HL-60/S4 treated with retinoic acid at 250 ng/mL for 4 days and 3 days (cell line): ENCODE measurements around the gene ANKRD23.
"Not testable (repeated sequence)": the region's sequence is repeated elsewhere in the genome, so short reads cannot be mapped to it uniquely, and the experiment has no call there.

Experiments
- in situ Hi-C: fragments of 300-500 bp; cut with MboI; formaldehyde crosslinking; loops from 2 replicates; pipeline ENCODE4 v1.7.0; 2022; ENCODE audit warnings: low sequenced_read_pairs

ANKRD23 gene

DNA sequence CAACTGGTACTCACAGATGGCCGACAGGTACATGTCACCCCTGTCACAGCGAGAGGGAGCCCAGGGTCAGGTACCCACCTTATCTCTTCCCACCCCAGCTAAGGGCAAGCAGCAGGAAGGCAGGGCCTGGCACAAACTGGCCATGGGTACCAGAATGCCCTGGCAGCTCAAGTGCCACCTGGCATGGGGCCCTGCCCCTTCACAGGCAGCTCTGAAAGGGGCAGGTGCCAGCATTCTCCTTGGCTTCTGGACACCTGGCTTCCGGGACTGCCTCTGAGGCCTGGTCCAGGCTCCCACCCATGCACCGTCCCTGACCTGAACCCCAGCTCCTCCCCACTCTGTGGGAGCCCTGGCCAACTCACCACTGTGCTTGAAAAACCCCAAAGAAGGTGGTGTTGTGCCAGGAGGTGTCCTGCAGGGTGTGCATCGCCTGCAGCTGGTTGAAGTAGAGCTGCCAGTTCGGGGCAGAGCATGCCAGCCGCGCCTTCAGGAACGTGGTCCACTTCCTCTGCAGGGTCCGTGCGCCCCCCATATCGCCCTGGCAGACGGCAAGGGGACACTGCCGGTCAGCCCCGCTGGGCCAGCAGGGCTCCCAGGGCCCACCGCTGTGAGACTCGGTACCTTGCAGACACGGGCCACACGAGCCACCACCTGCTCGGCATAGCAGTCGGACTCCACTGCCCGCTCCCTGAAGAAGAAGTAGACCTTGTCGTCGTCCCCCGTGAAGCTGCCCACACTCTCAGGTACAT, 20.7 kb upstream of the ANKRD23 start:
- in situ Hi-C loops, result no loop called here

DNA sequence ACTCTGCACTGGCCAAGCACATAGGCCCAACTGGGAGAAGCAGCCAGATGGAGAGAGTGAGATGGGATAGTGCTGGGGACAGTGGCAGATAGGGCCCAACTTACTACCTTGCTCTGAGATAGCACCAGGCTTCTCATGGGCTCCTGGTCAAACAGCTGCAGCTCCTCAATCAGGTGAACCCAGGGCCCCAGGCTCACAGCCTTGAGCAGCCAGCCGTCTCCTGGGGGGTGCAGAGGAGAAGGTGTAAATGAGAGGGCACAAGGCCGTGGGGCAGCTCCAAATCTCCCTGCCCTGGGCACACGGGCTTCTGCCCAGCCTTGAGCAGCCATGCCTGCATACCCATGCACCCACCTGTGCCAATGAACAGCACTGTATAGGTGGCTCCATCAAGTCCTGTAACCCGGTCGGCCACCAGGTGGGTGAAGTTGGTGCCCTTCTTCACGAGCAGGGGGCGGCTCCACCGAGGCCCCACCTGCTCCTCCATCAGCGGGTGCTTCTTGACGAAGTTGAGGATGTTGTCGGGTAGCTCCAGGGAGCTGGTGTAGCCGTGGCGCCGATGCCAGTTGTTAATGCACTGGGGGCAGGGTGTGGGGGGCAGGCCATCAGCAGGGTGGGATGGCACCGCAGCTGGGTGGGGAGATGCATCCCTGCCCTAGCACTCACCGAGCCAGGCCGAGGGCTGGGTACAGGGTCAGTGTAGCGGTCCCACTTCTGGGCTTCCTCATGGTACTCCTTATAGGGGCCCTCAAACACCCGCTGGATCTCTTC, 19.9 kb upstream of the ANKRD23 start:
- in situ Hi-C loops, result no loop called here

DNA sequence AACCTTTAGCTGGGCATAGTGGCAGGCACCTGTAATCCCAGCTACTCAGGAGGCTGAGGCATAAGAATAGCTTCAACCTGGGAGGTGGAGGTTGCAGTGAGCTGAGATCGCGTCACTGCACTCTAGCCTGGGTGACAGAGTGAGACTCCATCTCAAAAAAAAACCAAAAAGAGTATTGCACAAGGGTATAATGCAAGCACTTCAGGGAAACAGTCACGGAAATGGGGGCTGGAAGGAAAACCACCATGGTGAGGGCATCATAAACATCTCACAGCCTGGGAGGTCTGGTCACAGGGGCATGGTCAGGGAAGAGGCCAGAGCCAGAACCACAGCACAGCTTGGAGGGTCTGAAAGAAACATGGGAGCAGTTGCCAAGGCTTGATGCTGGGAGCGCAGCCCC, 19.2 kb upstream of the ANKRD23 start:
- in situ Hi-C loops, result not testable (repeated sequence)

DNA sequence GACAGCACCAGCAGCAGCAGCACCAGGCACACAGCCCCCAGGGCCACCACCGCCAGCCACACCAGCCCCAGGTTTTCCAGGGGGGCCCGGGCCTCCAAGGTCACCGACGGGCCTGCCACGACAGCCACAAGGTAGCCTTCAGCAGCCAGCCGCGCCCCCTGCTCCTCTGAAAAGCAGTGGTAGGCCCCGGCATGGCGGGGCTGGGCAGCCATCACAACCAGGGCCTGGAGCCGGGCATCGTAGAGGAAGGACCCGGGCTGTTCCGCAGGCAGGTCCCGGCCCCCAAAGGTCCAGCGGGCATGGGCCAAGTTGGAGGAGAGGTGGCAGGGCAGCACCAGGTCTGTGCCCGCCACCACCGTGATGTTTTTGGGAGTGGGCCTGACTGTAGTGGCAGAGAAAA, 17.3 kb upstream of the ANKRD23 start:
- in situ Hi-C loops, result no loop called here

DNA sequence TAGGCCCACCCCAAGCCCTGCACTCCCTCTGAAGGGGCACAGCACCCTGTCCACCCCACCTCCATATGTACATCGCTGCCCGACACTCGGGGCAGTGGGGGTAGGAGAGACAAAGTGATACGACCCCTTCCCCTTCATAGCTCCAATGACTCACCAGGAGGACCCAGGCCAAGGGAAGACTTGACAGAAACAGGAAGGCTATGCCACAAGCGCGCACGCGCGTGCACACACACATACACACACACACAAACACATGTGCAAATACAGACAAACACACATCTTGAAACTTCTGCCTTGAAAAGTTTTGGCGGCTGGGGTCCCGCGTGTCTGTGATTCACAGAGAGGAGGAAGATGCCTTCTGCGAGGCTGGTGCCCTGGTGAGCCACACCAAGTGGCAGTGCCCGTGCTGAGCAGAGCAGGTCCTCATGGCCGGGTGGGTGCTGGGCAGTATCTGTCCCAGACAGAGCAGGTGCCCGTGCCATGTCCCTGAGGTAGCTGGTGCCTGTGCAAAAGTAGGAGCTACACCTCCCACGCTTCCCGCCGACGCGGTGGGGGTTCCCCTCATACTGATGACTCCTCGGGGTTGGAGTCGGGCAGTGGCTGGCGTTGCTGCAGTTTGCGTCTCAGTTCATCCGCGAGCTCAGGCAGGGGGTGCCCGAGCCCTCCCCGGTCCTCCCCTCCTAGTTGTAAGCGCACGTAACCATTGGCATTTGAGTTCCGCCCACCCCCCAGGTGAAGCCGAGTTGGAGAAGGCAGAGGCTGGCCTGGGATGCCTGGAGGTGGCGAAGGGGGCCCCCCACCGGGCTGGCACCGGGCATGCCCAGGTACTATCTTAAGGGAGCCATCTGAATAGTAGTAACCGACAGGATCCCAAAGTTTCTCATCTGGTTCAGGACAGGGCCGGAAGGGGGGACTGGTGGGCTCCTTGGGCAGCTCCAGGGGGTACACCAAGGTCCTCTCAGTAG, 16.5 kb upstream of the ANKRD23 start:
- in situ Hi-C loops, result no loop called here

DNA sequence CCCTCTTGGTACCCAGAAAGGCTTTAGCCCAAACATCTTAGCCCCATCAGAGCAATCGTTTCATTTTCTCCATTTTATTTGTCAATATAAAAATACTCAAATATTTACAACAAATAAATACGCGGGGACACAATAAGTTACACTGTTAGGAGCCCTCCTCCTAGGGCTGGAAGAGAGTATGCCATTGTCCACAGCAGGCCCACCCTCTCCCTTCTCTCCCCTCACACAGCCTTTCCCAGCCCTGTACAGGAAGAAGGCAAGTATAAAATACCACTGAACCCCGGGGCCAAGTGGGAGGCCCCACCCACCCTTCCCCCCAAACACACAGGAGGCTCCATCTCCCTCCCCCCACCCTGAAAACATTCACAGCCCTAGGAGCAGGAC, 15.9 kb upstream of the ANKRD23 start:
- in situ Hi-C loops, result loop anchor here (5.0 kb wide), 1 partner anchor 93 kb away; no protein-coding TSS in a partner anchor

DNA sequence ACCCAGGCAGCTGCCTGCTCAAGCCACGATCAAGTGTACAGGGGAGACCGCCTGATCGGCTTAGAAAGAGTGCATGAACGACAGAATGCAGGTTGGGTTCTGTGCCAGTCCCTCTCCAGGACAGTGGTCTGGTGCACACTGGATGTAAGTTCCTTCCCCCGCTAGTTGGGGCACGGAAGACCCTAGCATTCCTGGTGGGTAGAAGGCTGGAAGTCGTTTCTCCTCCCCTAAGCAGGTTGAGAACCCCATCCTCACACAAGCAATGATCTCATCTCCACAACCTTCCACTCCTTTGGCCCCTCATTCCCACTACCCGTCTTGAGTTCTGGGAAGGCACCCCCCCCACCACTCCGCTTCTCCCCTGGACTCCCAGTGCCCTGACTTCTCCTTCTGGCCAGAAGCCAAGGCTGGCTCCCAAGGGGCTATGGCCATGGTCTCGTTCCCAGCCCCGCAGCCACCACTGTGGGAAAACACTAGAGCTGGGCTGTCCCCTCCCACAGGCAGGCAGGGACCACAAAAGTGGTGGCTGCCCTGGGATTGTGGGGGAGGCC, 15.4 kb upstream of the ANKRD23 start:
- in situ Hi-C loops, result loop anchor here (5.0 kb wide), 1 partner anchor 93 kb away; no protein-coding TSS in a partner anchor

DNA sequence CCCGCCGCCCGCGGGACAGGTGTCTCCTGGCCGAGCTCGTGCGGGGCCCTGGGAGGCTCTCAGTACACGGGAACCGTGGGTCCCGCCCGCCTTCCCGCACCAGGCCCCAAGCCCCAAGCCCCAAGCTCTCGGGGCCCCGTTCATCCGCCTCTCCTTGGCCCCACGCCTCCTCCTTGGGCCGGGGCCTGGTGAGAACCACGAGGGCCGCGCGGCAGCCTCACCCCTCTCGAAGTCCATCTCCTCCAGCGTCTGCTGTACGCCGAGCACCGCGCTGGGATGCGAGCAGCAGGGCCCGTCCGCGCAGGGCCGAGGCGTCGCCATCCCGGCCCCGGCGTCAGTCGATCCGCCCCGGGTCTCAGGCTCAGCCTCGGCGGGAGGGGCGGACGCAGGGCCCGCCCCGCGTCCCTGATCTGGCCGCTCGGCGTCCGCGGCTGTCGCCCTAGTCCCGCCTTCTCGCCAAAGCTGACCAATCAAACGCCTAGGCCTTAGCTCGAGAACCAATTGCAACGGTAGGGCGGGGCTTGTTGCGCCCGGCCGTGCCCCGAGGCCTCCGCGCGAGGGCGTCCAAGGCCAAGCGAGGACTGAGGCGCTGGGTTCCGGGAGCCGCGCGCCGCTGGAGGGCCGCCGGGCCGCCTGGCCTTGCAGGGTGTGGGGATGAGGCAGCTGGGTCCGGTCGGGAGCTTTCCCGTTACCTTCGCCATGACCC, 14.0 kb upstream of the ANKRD23 start, which contains the start of gene ANKRD39:
Gene ANKRD39, minus strand, starts transcription at position 350 of the 706 bp plus-strand sequence. Its CDS starts 29 bp downstream, at position 321.
- in situ Hi-C loops, result loop anchor here (5.0 kb wide), 1 partner anchor 94 kb away; no protein-coding TSS in a partner anchor

DNA sequence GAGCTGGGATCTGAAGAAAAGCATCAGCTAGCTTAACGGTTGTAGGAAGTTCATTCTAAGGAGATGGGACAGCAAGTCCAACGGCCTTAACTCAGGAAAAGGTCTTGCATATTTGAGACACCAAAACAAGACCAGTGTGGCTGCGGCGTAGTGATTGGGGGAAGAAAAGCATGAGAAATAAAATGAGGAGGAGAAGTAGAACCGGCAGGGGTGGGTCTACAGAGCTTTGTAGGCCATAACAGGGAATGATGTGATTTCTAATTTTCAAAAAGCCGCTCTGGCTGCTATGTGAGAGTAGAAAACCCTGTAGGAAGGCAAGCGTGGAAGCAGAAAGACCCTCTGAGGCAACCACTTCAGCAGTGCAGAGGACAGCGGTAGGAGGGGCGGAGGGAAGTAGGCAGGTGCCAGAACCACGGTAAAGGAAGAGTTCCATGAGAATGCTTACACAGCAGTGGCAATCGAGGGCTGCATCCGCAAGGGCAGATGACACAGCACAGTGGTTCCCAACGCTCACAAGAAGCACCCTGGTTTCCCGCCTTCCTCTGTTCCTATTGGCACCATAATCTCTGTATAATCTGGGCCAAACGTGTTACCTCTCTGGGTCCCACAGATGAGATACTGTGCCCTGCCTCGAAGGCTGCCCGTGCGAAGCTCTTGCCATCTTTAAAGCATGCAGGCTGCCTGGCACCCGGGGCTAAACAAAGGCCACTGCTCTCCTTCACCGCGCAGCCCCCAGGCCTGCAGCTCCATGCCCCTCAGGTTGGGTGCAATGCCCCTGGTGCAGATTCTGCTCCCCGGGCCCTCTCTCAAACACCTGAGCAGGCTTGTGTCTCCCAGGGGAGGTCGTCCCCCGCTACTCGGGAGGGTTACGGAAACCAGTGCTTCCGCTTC, 13.2 kb upstream of the ANKRD23 start:
- in situ Hi-C loops, result loop anchor here (5.0 kb wide), 1 partner anchor 95 kb away; no protein-coding TSS in a partner anchor

DNA sequence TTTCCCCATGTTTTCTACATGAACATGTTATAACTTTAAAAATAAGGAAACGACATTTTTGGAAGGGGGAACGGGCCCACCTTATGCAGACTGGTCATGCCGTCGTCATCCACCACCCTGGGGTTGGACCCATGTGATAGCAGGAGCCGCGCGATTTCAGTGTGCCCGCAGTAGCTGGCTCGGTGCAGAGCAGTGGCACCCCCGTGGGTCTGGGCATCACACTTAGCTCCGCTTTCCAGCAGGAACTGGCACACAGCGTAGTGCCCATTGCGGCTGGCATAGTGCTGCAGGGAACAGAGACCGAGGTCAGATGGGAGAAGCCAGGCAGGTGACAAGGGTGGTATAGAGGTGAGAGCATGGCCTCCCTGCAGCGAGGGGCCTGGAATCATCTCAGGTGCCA, 9.5 kb upstream of the ANKRD23 start:
- in situ Hi-C loops, result no loop called here

DNA sequence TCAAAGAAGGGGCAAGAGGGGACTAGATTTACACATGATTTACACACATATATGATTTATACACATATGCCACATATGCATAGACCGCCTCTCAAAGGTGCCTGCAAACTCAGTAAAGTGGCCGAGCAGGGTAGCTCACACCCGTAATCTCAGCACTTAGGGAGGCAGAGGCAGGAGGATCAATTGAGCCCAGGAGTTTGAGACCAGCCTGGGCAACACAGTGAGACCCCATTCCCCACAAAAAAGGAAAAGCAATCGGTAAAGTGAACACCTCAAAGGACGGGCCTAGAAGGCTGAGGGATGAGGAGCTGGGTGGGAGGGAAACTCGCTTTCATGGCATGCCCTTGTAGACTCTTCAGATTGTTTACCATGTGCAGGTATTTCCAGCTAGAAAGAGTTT, 8.8 kb upstream of the ANKRD23 start:
- in situ Hi-C loops, result no loop called here

DNA sequence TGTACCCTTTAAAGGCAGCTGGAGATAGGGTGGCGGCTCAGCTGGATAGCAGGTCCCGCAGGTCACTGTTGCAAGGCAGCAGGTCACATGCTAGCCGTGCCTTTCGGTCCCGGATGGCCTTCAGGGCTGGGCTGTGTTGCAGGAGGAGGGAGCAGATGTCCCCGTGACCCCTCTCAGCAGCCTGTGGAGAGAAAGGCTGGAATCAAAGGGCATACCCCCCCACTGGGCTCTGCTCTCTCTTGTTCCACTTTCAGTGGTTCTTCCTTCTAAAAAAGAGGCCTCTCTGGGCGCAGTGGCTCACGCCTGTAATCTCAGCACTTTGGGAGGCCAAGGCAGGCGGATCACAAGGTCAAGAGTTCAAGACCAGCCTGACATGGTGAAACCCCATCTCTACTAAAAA, 4.4 kb upstream of the ANKRD23 start:
- in situ Hi-C loops, result no loop called here

DNA sequence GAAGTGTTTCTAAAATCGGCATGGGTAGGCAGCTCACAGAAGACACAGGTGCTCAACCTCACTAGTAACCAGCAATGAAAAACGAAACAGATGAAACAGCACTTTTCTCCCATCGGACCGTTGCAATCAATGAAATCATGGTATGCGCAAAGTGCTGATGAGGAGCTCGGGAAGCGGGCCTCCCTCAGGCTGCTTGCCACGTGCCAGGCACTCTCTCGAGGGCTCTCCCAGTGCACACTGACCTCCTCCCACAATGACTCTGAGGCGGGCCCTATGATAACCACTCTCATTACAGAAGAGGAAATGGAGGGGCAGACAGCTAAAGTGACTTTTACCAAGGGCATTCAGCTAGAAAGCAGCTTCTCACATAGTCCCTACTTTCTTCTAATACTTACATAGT, 3.8 kb upstream of the ANKRD23 start:
- in situ Hi-C loops, result no loop called here

DNA sequence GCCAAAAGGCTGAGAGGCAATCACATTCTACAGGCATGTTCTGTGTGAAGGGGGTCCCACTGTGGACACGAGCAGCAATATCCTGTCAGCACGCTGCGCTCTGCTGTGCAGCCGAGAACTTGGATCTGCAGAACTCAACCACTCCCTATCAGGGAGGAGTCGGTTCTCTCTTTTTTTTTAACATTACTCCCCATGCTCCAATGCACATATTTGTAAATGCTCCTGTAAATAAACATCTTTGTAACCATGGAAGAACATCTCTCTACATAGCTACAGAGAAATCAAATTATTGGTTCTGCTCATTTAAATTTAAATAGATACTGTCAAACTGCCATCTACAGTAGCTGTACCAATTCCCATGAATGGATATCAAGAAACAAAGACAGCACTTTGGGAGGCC, 3.0 kb upstream of the ANKRD23 start:
- in situ Hi-C loops, result no loop called here

DNA sequence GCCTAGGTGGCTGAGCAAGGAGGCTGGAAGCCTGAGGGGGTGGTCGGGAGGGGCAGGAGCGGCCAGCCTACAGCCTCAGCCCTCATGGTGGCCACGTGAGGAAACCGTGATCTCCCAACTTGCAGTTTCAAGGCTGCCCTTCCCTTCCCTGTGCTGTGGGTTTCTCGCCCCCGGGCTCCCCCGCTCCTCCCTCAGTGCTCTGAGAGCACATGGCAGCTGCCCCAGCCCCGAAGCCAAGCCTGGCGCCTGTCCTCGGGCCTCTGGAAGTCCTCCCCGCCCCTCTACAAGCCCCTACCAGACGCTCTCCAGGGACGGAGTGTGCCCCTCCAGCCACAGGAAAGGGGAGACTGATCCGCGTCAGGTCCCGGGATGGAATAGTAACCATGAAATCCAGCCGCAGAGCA, 586 bp upstream of the ANKRD23 start:
- in situ Hi-C loops, result no loop called here

DNA sequence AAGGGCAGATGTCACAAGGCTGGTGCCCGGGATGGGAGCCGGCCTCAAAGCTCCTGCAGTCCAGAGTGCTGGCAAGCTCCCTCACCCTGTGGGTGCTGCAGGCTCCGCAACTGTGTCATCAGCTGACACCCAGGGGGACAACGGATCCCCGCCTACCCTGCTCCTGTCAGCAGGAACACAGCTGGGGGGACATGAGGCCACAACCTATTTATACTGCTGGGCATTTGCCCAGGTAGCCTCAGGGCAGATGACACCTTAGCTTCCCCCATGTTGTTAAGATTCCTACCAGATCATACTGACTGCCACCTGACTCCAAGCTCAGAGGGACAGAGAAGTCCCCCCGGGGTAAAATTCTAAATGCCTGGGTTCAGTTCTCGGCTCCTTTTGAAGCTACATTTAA, 1.2 kb downstream of the ANKRD23 start:
- in situ Hi-C loops, result no loop called here

DNA sequence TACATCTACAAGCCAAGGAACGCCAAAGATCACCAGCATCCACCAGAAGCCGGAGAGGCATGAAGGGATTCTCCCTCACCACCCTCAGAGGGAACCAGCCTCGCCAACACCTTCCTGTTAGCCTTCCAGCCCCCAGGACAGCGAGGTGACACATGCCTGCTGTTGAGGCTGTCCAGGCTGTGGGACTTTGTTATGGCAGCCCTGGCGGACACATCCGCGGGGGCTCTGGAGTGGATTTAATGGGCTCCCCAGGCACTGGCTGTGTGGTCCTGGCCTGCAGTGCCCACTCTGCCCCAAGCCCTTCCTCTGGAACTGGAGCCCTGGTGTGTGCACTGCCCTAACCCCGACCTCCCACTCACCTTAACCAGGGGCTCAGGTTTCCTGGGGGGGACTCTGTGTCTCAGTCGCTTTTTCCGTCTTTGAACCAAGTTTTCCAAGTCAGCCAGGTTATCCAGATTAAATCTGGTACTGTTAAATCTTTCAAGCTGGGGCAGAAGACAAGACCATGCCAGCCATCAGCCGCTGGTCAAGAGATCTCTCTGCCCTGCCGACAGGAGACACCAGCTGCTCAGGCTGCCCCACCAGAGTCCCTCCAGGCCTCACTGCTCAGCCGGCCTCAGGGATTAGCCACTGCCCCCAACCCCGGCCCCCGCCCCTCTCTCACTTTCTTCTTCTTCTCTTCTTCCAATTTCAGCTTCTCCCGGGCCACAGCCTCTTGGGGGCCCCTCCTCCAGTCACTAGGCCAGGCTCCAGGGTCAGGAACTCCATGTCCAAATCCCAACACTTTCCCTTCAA, 1.9 kb downstream of the ANKRD23 start:
- in situ Hi-C loops, result no loop called here
